NCI-H526 (cell line): ENCODE results near the gene CAPG.
"Not testable (repeated sequence)": the region's sequence is repeated elsewhere in the genome, so short reads cannot be mapped to it uniquely, and the experiment has no call there.

ENCODE experiments used
- DNase-seq, 2 experiments: peaks; one replicate each; lab custom pipeline; 2025; lab: John Stamatoyannopoulos, UW

Gene CAPG, protein sequence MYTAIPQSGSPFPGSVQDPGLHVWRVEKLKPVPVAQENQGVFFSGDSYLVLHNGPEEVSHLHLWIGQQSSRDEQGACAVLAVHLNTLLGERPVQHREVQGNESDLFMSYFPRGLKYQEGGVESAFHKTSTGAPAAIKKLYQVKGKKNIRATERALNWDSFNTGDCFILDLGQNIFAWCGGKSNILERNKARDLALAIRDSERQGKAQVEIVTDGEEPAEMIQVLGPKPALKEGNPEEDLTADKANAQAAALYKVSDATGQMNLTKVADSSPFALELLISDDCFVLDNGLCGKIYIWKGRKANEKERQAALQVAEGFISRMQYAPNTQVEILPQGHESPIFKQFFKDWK

DNA sequence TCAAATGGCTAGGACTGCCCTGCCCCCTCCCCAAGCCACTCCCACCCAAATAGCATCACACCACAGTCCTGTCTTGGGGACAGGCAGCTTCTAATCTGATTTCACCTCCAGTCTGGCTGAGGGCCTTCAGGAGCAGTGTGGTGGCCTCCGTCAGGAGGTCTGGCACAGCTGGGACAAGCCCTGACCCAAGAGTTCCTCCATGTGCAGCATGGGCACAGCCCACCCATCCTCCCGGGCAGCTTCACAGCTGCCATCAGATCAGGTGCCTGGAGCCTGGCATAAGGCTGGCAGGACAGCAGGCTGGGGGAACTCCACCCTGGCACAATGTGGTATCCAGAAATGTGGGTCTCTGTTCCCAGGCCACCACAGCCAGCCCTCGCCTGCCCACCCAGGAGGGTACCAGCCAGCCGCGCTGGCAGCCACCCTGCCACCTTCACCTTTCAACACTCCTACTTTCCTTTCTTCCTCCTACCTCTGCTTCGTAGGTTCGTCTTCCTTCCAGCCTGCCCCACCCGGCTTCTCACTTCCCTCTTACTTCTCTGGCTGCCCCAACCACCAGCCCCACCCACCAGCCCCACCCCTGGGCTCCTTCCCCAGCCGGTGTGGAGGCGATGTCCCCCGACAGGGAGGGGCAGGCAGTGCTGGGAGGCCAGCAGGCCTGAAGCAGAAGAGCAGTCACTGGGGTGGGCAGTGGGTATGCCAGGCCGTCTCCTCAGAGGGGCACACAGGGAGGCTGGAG, at the start of gene CAPG:
CAPG (minus strand) TSS at position 522 of the 739 bp plus-strand sequence. CDS start 8,221 bp downstream, outside the sequence.
- no peak for DNase-seq

DNA sequence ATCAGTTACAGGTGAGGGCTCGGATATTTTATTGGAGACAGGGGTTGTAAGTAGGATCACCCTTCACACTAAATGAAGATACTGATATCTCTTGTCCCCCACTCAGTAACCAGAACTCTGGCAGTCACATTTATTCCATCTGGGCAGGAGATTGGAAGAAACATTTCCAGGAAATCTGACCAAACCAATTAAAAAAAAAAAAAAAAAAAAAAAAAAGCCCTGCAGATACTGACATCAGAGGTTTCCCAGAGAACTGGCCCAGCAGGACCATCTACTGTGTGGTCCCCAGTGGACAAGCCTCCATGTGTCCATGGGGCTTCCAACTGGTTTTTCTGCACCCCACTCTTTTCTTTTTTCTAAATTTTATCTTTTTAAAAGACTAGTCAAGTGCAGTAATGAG, 49.6 kb upstream of the CAPG start:
- DNase-seq: no peak

DNA sequence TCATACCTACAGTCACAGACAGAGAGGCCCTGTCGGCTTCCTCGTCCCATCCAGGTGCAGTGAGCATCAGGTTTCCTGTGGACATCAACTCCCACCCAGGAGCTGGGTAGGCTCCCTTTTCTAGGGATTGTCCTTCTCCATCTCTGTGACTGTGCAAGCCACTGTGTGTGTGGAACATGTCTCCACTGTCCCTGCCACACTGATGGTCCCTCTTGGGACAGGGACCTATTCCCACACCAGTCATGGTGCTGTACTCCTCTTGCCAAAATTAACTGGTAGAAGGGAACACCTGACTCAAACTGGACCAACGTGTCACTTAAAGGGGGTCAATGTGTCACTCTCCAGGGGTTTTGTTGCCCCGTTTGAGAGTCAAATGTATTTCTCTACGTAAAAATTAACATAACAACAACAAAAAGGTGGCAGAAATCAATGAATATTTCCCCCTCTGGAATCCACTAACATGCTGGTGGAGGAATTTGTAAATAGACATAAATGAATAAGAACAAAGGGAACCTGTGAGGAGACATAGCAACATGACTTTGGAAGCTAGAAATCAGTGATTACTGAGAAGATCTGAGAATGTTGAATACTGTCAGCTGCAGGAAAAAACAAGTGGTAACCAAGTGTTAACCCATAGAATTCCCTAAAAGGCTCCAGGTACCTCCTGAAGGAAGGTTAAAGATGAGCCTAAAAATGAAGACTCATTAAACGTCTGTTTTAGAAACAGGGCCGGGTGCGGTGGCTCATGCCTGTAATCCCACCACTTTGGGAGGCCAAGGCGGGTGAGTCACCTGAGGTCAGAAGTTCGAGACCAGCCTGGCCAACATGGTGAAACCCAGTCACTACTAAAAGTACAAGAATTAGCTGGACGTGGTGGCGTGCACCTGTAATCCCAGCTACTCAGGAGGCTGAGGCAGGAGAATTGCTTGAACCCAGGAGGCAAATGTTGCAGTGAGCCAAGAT, 48.7 kb upstream of the CAPG start:
- DNase-seq: no peak

DNA sequence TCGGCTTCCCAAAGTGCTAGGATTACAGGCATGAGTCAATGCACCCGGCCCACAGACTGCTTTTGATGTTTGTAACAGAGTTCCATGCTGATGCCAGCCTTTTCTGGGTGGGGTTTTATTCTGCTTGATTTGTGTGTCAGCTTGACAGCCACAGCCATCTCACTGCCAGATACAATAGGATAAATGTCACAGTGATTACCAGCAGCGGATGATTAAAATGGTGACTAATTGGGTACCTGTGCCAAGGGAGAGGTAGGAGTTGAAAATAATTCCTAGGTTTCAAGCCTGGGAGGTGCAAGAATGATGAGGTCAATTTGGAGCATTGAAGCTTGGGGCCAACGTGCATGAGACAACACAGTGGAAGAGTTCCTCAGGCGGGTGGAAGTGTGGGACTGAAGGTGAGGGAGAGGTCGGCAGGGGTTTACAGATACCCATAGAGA, 47.7 kb upstream of the CAPG start:
- no peak for DNase-seq

DNA sequence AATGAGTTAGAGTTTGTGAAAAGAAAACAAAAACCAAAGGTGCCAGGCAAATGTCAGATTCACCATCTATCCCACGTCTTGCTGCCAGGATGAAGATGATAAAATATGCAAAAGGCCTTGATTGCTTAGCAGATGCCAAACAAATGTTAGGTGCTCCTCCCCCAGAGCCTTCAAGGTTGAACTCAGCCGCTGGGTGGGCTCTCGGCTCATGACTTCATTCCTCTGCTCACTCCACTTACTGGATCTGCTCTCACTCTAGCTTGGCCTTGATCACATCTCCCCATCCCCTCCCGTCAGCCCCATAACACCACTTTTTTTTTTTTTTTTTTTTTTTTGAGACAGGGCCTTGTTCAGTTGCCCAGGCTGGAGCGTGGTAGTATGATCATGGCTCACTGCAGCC, 46.9 kb upstream of the CAPG start:
- no peak for DNase-seq

DNA sequence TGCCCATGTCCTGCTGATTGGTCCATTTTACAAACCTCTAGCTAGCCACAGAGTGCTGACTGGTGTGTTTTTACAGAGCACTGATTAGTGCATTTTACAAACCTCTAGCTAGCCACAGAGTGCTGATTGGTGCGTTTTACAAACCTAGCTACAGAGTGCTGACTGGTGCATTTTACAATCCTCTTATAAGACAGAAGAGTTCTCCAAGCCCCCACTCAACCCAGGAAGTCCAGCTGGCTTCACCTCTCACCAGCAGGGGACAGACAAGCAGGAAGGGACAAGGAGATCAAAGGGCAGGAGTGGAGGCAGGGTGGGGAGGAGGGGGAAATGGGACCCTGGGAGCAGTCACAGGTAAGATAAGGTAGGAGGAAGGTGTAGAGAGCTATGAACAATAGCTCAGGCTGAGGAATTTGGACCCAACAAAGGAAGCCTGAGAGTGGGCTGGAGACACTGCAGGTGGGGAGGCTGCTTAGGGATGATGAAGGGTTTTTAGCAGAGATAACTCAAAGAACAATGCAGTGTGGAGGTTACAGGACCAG, 45.5 kb upstream of the CAPG start:
- DNase-seq: no peak

DNA sequence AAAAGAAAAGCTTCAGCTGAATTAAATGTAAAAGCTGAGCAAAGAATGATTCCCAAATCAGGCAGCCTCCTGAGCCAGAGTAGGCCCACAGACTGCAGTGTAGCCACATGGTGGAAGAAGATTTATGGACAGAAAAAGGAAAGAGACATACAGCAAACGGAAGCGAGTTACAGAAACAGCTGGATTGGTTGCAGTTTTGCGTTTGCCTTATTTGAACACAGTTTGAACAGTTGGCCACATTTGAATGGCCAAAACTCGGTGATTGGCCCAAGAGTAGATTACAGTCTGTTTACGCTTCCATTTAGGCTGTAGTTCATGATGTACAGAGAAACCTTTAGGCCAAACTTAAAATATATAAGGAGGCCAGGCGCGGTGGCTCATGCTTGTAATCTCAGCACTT, 43.4 kb upstream of the CAPG start:
- DNase-seq: no peak

DNA sequence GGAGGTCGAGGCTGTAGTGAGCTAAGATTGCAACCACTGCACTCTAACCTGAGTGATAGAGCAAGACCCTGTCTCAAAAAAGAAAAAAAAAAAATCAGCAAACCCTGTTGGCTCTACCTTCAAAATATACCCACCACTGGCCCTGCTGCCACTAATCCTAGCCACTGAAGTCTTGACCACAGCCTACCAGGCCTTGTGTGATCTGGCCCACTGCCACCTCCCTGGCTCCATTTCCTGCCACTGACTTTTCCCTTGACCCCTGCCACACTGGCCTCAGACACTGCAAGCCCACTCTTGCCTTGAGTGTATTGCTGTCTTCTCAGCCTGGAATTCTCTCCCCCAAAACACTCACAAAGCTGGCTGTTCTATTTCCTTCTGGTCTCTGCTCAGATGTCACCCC, 42.1 kb upstream of the CAPG start:
- no peak for DNase-seq

DNA sequence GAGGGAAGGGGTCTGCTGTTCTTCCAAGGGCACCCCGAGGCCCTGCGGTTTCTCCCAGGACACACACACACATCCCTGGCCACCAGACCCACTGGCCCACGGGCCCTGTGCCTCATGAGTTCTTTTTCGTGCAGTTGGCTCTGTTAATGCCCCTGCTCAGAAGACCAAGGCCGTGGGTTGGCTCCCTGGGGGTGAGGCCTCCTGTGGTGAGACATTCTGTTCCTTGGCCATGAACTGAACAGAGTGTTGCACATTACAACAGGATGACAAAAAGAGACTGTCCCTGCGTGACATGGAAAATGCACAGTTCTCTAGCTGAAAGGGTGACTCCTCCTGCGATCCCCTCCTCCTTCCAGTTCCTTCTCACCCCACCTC, 39.0 kb upstream of the CAPG start:
- no peak for DNase-seq

DNA sequence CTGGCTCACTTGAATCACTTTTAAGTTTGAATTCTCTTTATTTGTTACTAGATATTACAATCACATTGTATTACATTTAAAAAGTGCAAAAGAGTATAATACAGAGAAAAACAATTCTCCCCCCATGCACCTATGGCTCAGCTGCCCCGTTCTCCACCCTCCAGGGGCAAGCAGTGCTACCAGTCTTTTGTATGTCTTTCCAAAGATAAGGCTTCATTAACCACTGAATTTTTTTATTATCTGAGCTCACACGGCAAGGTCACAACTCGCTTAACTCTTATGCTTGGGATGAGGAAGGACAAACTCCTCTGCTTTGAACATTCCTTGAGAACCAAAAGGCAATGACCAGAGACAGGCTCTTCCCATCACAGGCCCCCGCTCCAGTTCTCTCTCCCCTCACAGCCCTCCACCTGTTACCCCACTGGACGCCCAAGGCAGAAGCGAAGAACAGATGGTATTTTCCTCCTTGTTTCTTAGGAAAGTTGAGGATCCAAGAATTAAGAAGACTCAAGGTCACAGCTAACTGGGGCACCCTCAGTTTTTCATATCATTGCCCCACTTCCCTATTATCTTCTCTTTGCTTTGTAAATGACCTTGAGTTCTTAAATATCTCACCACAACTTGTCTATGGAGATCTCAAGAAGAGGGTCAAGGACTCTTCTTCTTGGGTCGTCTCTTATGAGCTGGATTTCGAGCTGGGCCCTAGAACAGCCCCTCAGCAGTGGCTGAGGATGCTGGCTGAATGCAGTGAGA, 38.5 kb upstream of the CAPG start:
- DNase-seq: no peak

DNA sequence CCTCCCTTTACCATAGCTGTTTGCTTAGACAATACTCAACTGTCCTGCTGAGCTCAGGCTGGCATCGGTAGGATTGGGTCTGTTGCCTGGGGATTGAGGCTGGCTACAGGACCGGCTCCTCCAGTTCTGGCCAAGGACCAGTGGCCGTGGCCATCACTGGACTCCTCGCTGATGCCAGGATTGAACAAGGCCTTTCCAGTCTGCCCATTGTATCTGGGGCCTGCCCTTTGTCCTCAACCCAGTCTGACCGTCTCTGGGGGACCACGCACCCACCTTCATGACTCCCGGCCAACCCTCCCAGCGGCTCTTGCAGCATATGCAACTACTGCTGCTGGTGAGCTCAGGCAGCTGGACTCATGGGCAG, 37.0 kb upstream of the CAPG start:
- DNase-seq: no peak

DNA sequence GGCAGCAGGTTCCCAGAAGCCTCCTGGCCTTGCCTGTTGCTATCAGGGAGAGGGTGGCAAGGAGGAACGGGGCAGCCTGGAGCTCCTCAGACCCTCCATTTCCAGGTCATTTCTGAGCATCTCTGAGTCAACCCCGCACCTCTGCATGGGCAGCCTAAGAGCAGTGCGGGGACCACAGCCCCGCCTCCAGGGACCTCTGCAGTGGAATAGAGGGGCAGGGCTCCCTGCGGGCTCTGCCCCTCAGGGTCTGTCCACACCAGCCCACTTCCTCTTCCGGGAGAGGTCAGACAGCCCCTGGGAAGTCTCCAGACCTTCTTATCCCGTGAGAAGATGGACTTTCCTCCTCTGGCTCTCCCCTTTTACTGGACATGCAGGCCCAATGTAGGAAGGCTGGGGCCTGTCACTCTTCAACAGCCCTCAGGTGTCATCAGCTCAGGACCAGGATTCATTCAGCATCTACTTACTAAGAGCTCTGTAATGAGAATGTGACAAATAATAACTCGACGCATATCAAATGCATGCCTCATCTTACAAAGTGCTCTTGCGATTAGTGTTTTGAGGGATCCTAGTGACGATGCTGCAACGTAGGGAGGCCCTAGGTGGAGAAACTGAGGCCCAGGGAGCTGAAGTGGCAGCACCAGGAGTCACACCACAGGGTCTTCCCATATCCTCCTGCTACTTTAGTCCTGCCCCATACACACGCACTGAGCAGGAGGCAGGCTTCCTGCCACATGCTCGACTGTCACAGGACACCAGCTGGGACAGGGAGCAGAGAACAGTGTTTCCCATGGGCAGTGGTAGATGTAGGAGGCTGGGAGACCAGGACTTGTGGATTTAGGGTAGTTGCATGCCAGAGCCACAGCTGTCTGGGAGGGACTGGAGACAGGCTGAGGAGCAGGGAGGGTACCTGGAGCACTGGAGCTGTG, 36.4 kb upstream of the CAPG start:
- no peak for DNase-seq

DNA sequence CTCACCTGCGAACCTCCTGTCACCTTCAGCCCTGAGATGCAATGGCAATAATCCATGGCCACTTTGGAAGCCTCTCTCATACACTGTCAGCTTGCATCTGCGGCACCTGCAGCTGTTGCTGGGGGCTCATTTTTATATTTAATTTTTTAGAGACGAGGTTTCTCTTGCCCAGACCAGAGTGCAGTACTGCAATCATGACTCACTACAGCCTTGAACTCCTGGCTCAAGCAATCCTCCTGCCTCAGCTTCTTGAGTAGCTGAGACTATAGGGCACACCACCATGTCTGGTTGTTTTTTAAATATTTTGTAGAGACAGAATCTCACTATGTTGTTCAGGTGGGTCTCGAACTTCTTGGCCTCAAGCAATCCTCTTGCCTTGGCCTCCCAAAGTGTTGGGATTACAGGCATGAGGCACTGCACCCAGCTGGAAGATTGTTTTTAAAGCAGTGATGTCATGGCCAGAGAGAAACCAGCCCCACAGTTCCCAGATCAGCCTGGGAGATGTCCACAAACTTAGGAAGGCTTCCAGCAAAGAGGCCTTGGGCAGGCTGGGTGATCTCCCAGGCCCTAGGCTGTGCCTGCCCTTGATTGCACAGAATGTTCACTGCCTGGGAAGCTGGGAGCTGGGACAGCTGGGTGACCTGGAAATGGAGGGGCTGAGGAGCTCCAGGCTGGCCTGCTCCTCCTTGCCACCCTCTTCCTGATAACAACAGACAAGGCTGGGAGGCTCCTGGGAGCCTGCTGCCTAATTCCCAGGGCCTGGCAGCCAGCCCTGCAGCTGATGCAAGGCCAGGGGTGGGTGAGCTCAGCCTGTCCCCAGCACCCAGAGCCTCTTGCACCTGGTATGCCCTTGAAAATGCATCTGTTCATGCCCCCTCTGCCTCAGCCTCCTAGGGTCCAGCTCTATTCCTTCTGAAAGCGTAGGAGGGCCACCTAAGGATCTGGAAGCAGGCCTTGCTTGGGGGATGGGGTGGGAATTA, 35.4 kb upstream of the CAPG start:
- no peak for DNase-seq

DNA sequence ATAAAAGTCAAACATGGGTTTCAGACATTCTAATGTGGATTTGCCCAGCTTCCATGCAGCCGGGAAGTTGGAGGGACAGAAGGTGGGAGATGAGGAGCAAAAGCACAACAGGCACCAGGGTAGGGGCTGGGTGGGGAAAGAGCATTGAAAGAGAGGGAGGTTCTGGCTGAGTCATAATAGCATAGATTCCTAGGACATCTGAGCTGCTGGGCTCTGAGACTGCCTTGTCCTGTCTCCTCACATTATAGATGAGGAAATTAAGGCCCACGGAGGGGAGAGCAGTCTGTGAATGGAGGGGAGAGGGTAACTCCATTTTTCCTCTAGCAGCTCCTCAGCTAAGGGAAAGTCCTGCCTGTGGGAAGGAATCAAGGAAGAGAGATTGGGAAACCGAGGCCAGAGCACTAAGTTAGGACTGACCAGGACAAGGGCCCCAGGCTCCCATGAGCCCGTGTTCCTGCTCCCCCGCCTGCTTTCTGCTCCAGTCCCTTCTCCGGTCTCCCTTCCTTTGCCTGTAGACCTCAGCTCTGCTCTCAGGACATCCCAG, 34.5 kb upstream of the CAPG start:
- no peak for DNase-seq

DNA sequence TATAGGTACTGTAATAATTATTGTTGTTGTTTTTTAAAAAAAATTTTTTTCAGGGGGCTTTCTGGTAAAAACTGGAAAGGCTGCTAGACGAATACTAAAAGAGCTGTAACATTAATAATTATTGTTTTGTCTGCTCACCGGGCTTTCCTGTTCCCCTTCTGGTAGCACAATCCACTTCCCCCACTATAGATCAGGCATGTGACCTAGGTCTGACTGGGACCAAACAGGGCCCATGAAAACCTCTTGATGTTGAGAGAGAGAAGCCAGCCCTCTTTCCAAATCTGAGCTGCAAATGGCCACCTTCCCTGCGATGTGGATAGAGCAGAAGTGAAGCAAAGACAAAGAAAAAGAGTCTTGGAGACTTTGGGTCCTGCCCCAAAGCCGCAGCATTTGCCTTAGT, 31.7 kb upstream of the CAPG start:
- DNase-seq: no peak

DNA sequence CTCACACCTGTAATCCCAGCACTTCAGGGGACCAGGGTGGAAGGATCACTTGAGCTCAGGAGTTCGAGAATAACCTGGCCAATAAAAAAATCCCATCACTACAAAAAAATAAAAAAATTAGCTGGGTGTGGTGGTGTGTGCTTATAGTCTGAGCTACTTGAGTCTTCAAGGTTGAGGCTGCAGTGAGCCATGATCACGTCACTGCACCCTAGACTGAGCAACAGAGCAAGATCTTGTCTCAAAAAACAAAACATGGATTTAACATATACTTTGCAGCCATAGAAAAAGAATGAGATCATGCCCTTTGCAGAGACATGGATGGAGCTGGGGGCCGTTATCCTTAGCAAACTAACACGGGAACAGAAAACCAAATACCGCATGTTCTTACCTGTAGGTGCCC, 30.6 kb upstream of the CAPG start:
- DNase-seq: no peak

DNA sequence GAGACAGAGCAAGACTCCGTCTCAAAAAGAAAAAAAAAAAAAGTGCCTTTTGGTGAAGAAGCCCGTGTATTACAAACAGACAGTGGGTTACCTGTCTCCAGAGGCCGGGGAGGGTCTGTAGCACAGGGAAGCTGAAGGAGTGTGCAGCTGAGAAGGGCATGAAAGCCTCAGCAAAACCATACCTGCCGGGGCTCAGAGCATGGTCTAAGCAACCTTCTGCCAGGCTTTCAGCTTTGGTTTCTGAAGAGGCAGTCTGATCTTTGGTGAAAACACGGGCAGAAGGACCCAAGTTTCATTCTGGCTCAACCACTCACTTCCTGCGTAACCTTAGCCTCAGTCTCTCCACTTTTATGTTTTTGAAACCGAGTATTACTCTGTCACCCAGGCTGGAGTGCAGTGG, 29.8 kb upstream of the CAPG start:
- DNase-seq: no peak

DNA sequence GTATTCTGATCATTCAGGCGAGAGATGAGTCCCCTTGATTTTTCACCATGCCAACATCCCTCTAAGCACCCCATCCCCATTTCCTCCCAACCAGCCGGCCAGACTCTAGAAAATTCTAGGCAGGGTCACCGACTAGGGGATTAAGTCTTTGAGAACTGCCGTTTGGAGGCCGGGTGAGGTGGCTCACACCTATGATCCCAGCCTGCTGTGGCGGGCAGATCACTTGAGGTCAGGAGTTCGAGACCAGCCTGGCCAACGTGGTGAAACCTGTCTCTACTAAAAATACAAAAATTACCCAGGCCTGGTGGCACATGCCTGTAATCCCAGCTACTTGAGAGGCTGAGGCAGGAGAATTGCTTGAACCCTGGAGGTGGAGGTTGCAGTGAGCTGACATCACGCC, 29.4 kb upstream of the CAPG start:
- DNase-seq: not testable (repeated sequence)

DNA sequence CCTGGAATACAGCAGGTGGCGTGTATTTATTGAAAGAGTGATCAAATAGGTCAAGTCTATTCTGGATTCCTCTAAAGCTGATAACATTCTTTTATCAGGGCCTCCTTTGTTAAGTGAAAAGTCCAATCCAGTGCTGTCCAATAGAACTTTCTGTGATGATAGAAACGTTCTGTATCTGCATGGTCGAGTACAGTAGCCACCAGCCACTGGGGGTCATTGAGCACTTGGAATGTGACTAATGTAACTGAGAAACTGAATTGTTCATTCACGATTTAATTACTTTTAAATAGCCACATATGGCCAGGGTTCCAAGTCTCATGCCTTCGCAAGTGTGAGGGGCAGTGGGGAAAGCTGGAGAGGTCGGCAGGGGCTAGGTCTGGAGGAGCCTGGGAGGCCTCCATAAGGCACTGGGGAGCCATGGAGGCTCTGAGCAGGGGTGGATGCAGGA, 28.9 kb upstream of the CAPG start:
- DNase-seq: no peak
